Neuronal stem cell (in vitro differentiated cells): ENCODE measurements around the gene DENND1C. TPM values are rescaled to one million over a fixed set of nuclear protein-coding genes. Genes with fewer than 3 reads are reported as not detected.
A peak's percentile ranks its signal among the peaks of the same experiment; 100 is the strongest.

Experiments used
- DNase-seq: peaks from one replicate; pipeline ENCODE4 v3.0.0-alpha.2; 2013; ENCODE audit warnings: low spot score
- H2AFZ ChIP-seq: one replicate; pipeline ENCODE4 v1.6.1; 2013; ENCODE audit warnings: mild to moderate bottlenecking, low read length, inconsistent platforms
- H2AK5ac ChIP-seq: 2 replicates; pipeline ENCODE4 v1.6.1; 2013; ENCODE audit warnings: low read depth, mild to moderate bottlenecking, inconsistent platforms, low read length, moderate library complexity, mixed read lengths
- H2BK120ac ChIP-seq: 2 replicates; pipeline ENCODE4 v1.6.1; 2013; ENCODE audit warnings: low read depth, mild to moderate bottlenecking, inconsistent platforms, low read length, moderate library complexity, mixed read lengths
- H2BK12ac ChIP-seq: one replicate; pipeline ENCODE4 v1.6.1; 2013; ENCODE audit warnings: low read length, inconsistent platforms
- H2BK15ac ChIP-seq: 2 replicates; pipeline ENCODE4 v1.6.1; 2013; ENCODE audit warnings: mild to moderate bottlenecking, low read length, inconsistent platforms, mixed read lengths
- H2BK5ac ChIP-seq: one replicate; pipeline ENCODE4 v1.6.1; 2013; ENCODE audit warnings: inconsistent platforms, mild to moderate bottlenecking, low read length, moderate library complexity
- H3K14ac ChIP-seq: one replicate; pipeline ENCODE4 v1.6.1; 2013; ENCODE audit warnings: low read length, inconsistent platforms
- H3K18ac ChIP-seq: 2 replicates; pipeline ENCODE4 v1.6.1; 2013; ENCODE audit warnings: low read length, inconsistent platforms
- H3K23ac ChIP-seq: 2 replicates; pipeline ENCODE4 v1.6.1; 2013; ENCODE audit warnings: low read depth, mild to moderate bottlenecking, mixed read lengths, low read length, inconsistent platforms; ENCODE audit not compliant: poor library complexity
- H3K27ac ChIP-seq: replicated peaks from 3 replicates; pipeline ENCODE4 v1.5.1; 2013; ENCODE audit warnings: low read length, inconsistent platforms
- H3K27me3 ChIP-seq, 3 experiments: 2 replicates each; pipeline ENCODE4 v1.6.1; 2013; ENCODE audit warnings: low read length in 3 of 3, mild to moderate bottlenecking in 2 of 3, inconsistent platforms in 1 of 3, low read depth in 1 of 3, mixed read lengths in 1 of 3, moderate library complexity in 1 of 3; ENCODE audit not compliant: control insufficient read depth in 3 of 3, insufficient read depth in 3 of 3
- H3K36me3 ChIP-seq, 2 donors: replicated peaks in 1 of 2; 2 replicates each; pipeline ENCODE4 v1.6.1; 2013; ENCODE audit warnings: low read length in 2 of 2; ENCODE audit not compliant: control insufficient read depth in 2 of 2, insufficient read depth in 2 of 2
- H3K4ac ChIP-seq: 2 replicates; pipeline ENCODE4 v1.6.1; 2013; ENCODE audit warnings: inconsistent platforms, mild to moderate bottlenecking, low read length, moderate library complexity
- H3K4me1 ChIP-seq, 2 donors: 1 replicate in 1 of 2; 2 replicates in 1 of 2; pipeline ENCODE4 v1.6.1; 2013; ENCODE audit warnings: low read length in 2 of 2, low read depth in 1 of 2; ENCODE audit not compliant: control insufficient read depth in 2 of 2, insufficient read depth in 1 of 2
- H3K4me2 ChIP-seq: one replicate; pipeline ENCODE4 v1.6.1; 2013; ENCODE audit warnings: mild to moderate bottlenecking, low read length, inconsistent platforms; ENCODE audit not compliant: insufficient read depth, poor library complexity, severe bottlenecking
- H3K4me3 ChIP-seq, 2 donors: 2 replicates each; pipeline ENCODE4 v1.5.1; 2013; ENCODE audit warnings: low read length in 2 of 2, mild to moderate bottlenecking in 2 of 2, inconsistent platforms in 1 of 2, moderate library complexity in 1 of 2
- H3K79me1 ChIP-seq: one replicate; pipeline ENCODE4 v1.6.1; 2013; ENCODE audit warnings: low read depth, mild to moderate bottlenecking, inconsistent platforms, low read length, moderate library complexity
- H3K9ac ChIP-seq: one replicate; pipeline ENCODE4 v1.6.1; 2013; ENCODE audit warnings: mild to moderate bottlenecking, low read depth, low read length, inconsistent platforms; ENCODE audit not compliant: poor library complexity
- H3K9me3 ChIP-seq, 2 donors: replicated peaks in 1 of 2; 2 replicates each; pipeline versions ENCODE3 to v1.6.1; 2013; ENCODE audit warnings: low read length in 2 of 2, mild to moderate bottlenecking in 2 of 2, inconsistent platforms in 1 of 2, low read depth in 1 of 2, mixed read lengths in 1 of 2, moderate library complexity in 1 of 2; ENCODE audit not compliant: control insufficient read depth in 2 of 2, insufficient read depth in 1 of 2
- H4K8ac ChIP-seq: one replicate; pipeline ENCODE4 v1.6.1; 2013; ENCODE audit warnings: low read depth, mild to moderate bottlenecking, inconsistent platforms, low read length, moderate library complexity
- H4K91ac ChIP-seq: one replicate; pipeline ENCODE4 v1.6.1; 2013; ENCODE audit warnings: low read length, low read depth, mild to moderate bottlenecking, inconsistent platforms; ENCODE audit not compliant: poor library complexity
- WGBS, 2 donors: extraction: QIAGEN DNeasy Blood & Tissue Kit; methylation state at CpG; one replicate each; pipeline ENCODE4 v1.1.7; 2013; ENCODE audit warnings: missing lambda C conversion rate in 2 of 2, mixed read lengths in 1 of 2; ENCODE audit not compliant: insufficient read length in 2 of 2, insufficient replicate concordance in 1 of 2; ENCODE audit errors: extremely low coverage in 2 of 2; 5-methylcytosine and 5-hydroxymethylcytosine counted together
- polyA plus RNA-seq, 2 experiments: library from polyadenylated mRNA; stranded (reverse); fragments of 200-250 nt; gene quantifications; one replicate each; pipeline ENCODE4 v1.2.3, GENCODE V29; 2013

The DENND1C gene
- 0.61 TPM for polyA plus RNA-seq (2013, experiment 1 of 2)
- polyA plus RNA-seq (2013, experiment 2 of 2), result 0.60 TPM

- no peak for DNase-seq
These were observed at the start of gene DENND1C for GRCh38 chr19:6481541-6482342. Gene DENND1C (minus strand): TSS chr19:6481787. CDS start chr19:6481695, 92 bp downstream.

GRCh38 chr19:6530386-6531162, 49.0 kb upstream of the DENND1C start, which contains the start of gene TNFSF9:
Gene TNFSF9 (plus strand): TSS chr19:6531026. CDS start chr19:6531037, 11 bp downstream.
- Histone ChIP-seq H2AFZ (peak within 1 kb of the TSS; percentile 96), H2BK120ac (peak within 1 kb of the TSS; percentile 79), H3K4me1 (peaks cover 7 to 18% of the 10 kb centered on the region in 2 donors), H3K4me3 (peak within 1 kb of the TSS; percentile 48 to 84), H2BK5ac (peak within 1 kb of the TSS; percentile 79), H3K18ac (peak within 1 kb of the TSS; percentile 99), H3K36me3 (no peaks in the 10 kb centered on the region), H3K23ac (no peak within 1 kb of the TSS), H3K14ac (peak within 1 kb of the TSS; percentile 100), H3K27ac (no peak within 1 kb of the TSS), H3K4ac (no peak within 1 kb of the TSS), H4K8ac (no peak within 1 kb of the TSS), H3K79me1 (no peaks in the 10 kb centered on the region), H2BK15ac (peak within 1 kb of the TSS; percentile 84), H4K91ac (no peak within 1 kb of the TSS), H3K9me3 (peaks cover 0 to 3% of the 10 kb centered on the region in 2 donors), H3K9ac (peak within 1 kb of the TSS; percentile 93), H3K27me3 (peaks cover 18 to 42% (median 32%) of the 10 kb centered on the region in 3 experiments), H3K4me2 (peak within 1 kb of the TSS; percentile 92), H2AK5ac (peak within 1 kb of the TSS; percentile 94), H2BK12ac (peak within 1 kb of the TSS; percentile 17)
- WGBS, 2 donors, result no CpG with 5 or more reads among the region's 44 CpGs
- peak; percentile 84 for DNase-seq

More at GRCh38 chr19:6481541-6482342, at the start of gene DENND1C:
- Histone ChIP-seq H4K8ac (no peak within 1 kb of the TSS), H2AK5ac (peak within 1 kb of the TSS; percentile 25), H3K4me1 (peaks cover 2 to 5% of the 10 kb centered on the region in 2 donors), H2BK15ac (peak within 1 kb of the TSS; percentile 59), H2BK120ac (no peak within 1 kb of the TSS), H2BK12ac (no peak within 1 kb of the TSS), H3K27ac (no peak within 1 kb of the TSS), H4K91ac (no peak within 1 kb of the TSS), H2BK5ac (no peak within 1 kb of the TSS), H3K14ac (peak within 1 kb of the TSS; percentile 63), H3K4me3 (peak within 1 kb of the TSS in 1 of 2 donors; percentile 46), H3K23ac (peak within 1 kb of the TSS; percentile 93), H3K18ac (peak within 1 kb of the TSS; percentile 89), H3K79me1 (no peaks in the 10 kb centered on the region), H3K9ac (no peak within 1 kb of the TSS), H2AFZ (peak within 1 kb of the TSS; percentile 76), H3K9me3 (no peaks in the 10 kb centered on the region), H3K36me3 (no peaks in the 10 kb centered on the region), H3K4ac (no peak within 1 kb of the TSS), H3K27me3 (peaks cover 0 to 28% (median 6%) of the 10 kb centered on the region in 3 experiments), H3K4me2 (no peak within 1 kb of the TSS)
- no CpG with 5 or more reads among the region's 24 CpGs for WGBS, 2 donors

- H3K4me1 ChIP-seq, result peaks cover 7 to 18% of the 10 kb centered on the region in 2 donors
- no peak overlapping the region for H3K14ac ChIP-seq
- no CpG with 5 or more reads among the region's 2 CpGs for WGBS, 2 donors
- no peak overlapping the region for H2BK12ac ChIP-seq
- H2BK15ac ChIP-seq, result no peak overlapping the region
- H3K4me2 ChIP-seq, result no peak overlapping the region
- peaks cover 0 to 3% of the 10 kb centered on the region in 2 donors for H3K9me3 ChIP-seq
- no peaks in the 10 kb centered on the region for H3K79me1 ChIP-seq
- H2BK5ac ChIP-seq, result no peak overlapping the region
- no peak overlapping the region for H2AK5ac ChIP-seq
- H3K9ac ChIP-seq, result no peak overlapping the region
- H4K8ac ChIP-seq, result no peak overlapping the region
- no peaks in the 10 kb centered on the region for H3K36me3 ChIP-seq
- peaks cover 18 to 41% (median 32%) of the 10 kb centered on the region in 3 experiments for H3K27me3 ChIP-seq
- H3K27ac ChIP-seq, result no peak overlapping the region
- no peak overlapping the region for H4K91ac ChIP-seq
- no peak overlapping the region for H3K23ac ChIP-seq
- H2AFZ ChIP-seq, result no peak overlapping the region
- no peak overlapping the region for H2BK120ac ChIP-seq
- no peak overlapping the region for H3K18ac ChIP-seq
- H3K4me3 ChIP-seq, result no peak overlapping the region
- no peak for DNase-seq
- H3K4ac ChIP-seq, result no peak overlapping the region
These were observed 48.4 kb upstream of the DENND1C start for GRCh38 chr19:6529937-6530385.
